ENCODE measurements around the gene PLCH1. TPM values are rescaled to one million over a fixed set of nuclear protein-coding genes. Genes with fewer than 3 reads are reported as not detected.
A peak's percentile ranks its signal among the peaks of the same experiment; 100 is the strongest.

Gene PLCH1
- total RNA-seq, 1 experiment from 2014 or later = 13.4 TPM

- Mint-ChIP-seq H3K36me3 (ENCODE audit: insufficient read depth, unreplicated experiment) (no peaks in the 10 kb centered on the region), H3K27ac (ENCODE audit: unreplicated experiment) (no peak overlapping the region), H3K4me3 (ENCODE audit: low read depth, unreplicated experiment) (no peak overlapping the region), H3K4me1 (ENCODE audit: low read depth, unreplicated experiment) (no peaks in the 10 kb centered on the region), H3K27me3 (ENCODE audit: unreplicated experiment) (no peaks in the 10 kb centered on the region), H3K9me3 (ENCODE audit: low read depth, unreplicated experiment) (no peaks in the 10 kb centered on the region)
- no peak for DNase-seq
- no peak for TF ChIP-seq CTCF (IDR thresholded peaks at IDR 0.05; ENCODE audit: unreplicated experiment)
- CTCF ChIA-PET = no interaction called here
- intact Hi-C loops (cut with micrococcal nuclease; ENCODE audit: unreplicated experiment) = no loop called here
- no TSS peak for BruUV-seq (replicated peaks)
Measured at GRCh38 chr3:155504682-155505081, 240.2 kb downstream of the PLCH1 start.

GRCh38 chr3:155502630-155503029, 242.2 kb downstream of the PLCH1 start:
- no peak for DNase-seq
- Mint-ChIP-seq H3K4me3 (ENCODE audit: low read depth, unreplicated experiment) (no peak overlapping the region), H3K4me1 (ENCODE audit: low read depth, unreplicated experiment) (no peaks in the 10 kb centered on the region), H3K36me3 (ENCODE audit: insufficient read depth, unreplicated experiment) (no peaks in the 10 kb centered on the region), H3K9me3 (ENCODE audit: low read depth, unreplicated experiment) (no peaks in the 10 kb centered on the region), H3K27ac (ENCODE audit: unreplicated experiment) (no peak overlapping the region), H3K27me3 (ENCODE audit: unreplicated experiment) (no peaks in the 10 kb centered on the region)
- TF ChIP-seq CTCF (IDR thresholded peaks at IDR 0.05; ENCODE audit: unreplicated experiment) = no peak
- no TSS peak for BruUV-seq (replicated peaks)
- CTCF ChIA-PET = no interaction called here
- intact Hi-C loops (cut with micrococcal nuclease; ENCODE audit: unreplicated experiment) = no loop called here

- Mint-ChIP-seq H3K4me1 (ENCODE audit: low read depth, unreplicated experiment) (no peaks in the 10 kb centered on the region), H3K36me3 (ENCODE audit: insufficient read depth, unreplicated experiment) (no peaks in the 10 kb centered on the region), H3K27ac (ENCODE audit: unreplicated experiment) (no peak overlapping the region), H3K4me3 (ENCODE audit: low read depth, unreplicated experiment) (no peak overlapping the region), H3K9me3 (ENCODE audit: low read depth, unreplicated experiment) (no peaks in the 10 kb centered on the region), H3K27me3 (ENCODE audit: unreplicated experiment) (no peaks in the 10 kb centered on the region)
- no peak for TF ChIP-seq CTCF (IDR thresholded peaks at IDR 0.05; ENCODE audit: unreplicated experiment)
- BruUV-seq (replicated peaks) = no TSS peak
- CTCF ChIA-PET = interaction anchor here (1.8 kb wide), 1 partner anchor 9 kb away, joined by 5 read pairs; no protein-coding TSS in a partner anchor
- intact Hi-C loops (cut with micrococcal nuclease; ENCODE audit: unreplicated experiment) = no loop called here
- DNase-seq = no peak
Measured at GRCh38 chr3:155500194-155500818, 244.6 kb downstream of the PLCH1 start.

- CTCF ChIA-PET = no interaction called here
- no peak for TF ChIP-seq CTCF (IDR thresholded peaks at IDR 0.05; ENCODE audit: unreplicated experiment)
- intact Hi-C loops (cut with micrococcal nuclease; ENCODE audit: unreplicated experiment) = no loop called here
- Mint-ChIP-seq H3K4me1 (ENCODE audit: low read depth, unreplicated experiment) (no peaks in the 10 kb centered on the region), H3K27ac (ENCODE audit: unreplicated experiment) (peak overlapping the region; percentile 29), H3K9me3 (ENCODE audit: low read depth, unreplicated experiment) (no peaks in the 10 kb centered on the region), H3K4me3 (ENCODE audit: low read depth, unreplicated experiment) (no peak overlapping the region), H3K27me3 (ENCODE audit: unreplicated experiment) (no peaks in the 10 kb centered on the region), H3K36me3 (ENCODE audit: insufficient read depth, unreplicated experiment) (no peaks in the 10 kb centered on the region)
- no peak for DNase-seq
- no TSS peak for BruUV-seq (replicated peaks)
Measured at GRCh38 chr3:155497930-155498647, 246.8 kb downstream of the PLCH1 start.

All from Calu3 (cell line).